GM12872 (cell line): Measurements from ENCODE around the gene ALS2.

Source experiments
- TF ChIP-seq, protein P1 (sequence below): IDR thresholded peaks from 3 replicates; pipeline ENCODE4 v1.5.1; 2011; ENCODE audit warnings: low read depth, mild to moderate bottlenecking, low read length, moderate library complexity; ENCODE audit not compliant: insufficient read depth

Gene ALS2

DNA sequence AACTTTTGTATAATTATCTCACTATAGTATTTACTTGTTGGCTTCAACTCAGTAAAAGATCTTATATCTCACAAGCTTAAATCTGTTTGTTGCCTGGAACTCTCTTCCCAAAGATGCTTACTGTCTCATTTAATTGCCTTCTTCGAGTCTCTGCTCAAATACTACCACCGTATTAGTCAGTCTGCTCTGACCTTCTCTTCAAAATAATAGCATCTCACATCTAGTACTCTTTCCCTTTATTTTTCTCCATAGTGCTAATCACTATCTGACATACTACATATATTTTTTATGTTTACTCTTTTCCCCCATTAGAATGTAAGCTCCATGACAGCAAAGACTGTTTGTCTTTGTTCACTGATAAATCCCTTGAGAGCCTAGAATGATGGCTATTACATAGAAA lies 71.7 kb downstream of the ALS2 start:
- TF ChIP-seq, protein P1, sequence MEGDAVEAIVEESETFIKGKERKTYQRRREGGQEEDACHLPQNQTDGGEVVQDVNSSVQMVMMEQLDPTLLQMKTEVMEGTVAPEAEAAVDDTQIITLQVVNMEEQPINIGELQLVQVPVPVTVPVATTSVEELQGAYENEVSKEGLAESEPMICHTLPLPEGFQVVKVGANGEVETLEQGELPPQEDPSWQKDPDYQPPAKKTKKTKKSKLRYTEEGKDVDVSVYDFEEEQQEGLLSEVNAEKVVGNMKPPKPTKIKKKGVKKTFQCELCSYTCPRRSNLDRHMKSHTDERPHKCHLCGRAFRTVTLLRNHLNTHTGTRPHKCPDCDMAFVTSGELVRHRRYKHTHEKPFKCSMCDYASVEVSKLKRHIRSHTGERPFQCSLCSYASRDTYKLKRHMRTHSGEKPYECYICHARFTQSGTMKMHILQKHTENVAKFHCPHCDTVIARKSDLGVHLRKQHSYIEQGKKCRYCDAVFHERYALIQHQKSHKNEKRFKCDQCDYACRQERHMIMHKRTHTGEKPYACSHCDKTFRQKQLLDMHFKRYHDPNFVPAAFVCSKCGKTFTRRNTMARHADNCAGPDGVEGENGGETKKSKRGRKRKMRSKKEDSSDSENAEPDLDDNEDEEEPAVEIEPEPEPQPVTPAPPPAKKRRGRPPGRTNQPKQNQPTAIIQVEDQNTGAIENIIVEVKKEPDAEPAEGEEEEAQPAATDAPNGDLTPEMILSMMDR = no peak

DNA sequence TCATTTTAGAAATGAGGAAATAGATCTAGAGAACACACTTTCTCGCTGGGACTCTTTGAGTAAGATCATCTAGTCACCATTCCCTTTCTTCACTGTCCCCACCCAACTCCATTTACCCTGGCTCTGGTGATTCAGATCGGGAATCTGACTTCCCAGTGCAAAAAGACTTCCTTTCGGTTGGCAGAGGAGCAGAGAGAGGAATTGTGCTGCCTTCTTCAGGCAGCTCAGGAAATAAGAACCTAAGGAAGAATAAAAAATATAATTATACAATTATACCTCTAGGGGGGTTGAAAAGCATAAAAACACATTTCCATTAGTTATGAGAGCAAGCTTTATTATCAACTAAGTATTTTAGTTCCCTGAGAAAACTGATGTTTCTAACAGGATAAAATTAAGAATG lies 73.0 kb downstream of the ALS2 start:
- TF ChIP-seq, protein P1 = no peak

DNA sequence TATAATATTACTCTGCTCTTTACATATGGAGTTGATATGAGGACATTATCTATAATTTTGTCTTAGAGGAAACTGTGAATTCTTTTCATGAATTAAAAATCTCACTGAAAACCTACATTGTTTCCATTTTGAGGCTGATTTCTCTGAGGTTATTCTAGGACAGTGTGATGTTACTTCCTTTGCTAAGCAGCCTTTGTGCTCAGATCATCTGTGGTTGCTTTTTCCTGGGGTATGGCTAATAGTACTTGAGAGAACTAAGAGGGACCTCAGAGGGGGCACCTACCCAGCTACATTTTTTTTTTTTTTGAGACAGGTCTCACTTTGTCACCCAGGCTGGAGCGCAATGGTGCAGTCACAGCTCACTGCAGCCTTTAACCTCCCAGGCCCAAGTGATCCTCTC lies 73.6 kb downstream of the ALS2 start:
- TF ChIP-seq, protein P1 = no peak

DNA sequence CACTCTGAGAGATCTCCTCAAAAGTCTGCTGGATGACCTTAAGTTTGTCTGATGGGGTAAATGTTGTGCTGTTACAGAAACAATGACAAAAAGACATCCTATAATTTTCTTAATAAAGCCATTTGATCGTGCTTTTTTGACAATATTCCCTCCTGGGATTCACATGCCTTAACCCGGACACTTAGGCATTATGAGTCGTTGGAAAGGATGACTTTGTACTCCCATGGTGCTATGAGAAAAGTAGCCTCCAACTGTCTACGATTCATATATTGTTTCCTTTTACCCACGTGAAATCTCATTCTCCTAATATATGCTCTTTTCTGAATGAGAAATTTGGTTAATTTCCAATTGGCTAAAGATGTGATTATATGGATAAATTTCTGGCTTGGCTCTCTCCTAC lies 76.2 kb downstream of the ALS2 start:
- TF ChIP-seq, protein P1 = no peak

DNA sequence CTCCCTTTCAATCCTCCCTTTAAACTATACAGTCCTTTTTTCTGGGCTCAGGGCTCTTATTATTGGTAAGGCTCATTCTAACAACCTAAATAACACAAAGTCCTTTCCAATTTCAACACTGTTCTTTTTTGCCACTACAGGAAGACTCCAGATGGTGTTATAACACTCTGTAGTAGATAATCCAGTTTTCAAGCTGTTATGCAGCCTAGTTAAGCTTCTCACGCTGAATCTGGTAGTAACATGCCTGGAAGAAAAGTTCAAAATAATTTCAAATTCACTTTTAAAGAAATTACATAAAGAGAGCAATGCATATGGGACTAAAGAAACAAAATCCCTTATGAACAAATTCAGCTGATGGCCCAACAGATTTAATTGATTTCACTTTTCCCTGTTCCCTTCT lies 79.1 kb downstream of the ALS2 start:
- TF ChIP-seq, protein P1 = no peak

DNA sequence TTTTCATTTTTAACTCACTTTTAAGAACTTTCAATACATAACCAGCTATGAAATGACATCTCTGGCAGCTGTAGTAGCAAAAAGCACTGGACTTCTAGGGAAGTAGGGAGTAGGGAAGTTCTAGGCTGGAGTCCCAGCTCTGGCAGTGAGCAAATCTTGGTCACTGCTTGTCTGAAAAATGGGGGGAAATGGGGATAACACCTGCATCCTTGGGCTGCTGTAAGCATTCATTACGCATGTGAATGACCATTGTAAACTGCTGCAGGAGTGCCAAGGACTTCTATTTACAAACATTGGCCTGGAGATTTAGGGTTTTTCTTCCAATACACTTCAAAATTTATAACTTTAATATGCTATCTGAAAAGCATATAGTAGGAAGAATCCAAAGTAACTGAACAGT lies 81.3 kb downstream of the ALS2 start:
- TF ChIP-seq, protein P1 = no peak

DNA sequence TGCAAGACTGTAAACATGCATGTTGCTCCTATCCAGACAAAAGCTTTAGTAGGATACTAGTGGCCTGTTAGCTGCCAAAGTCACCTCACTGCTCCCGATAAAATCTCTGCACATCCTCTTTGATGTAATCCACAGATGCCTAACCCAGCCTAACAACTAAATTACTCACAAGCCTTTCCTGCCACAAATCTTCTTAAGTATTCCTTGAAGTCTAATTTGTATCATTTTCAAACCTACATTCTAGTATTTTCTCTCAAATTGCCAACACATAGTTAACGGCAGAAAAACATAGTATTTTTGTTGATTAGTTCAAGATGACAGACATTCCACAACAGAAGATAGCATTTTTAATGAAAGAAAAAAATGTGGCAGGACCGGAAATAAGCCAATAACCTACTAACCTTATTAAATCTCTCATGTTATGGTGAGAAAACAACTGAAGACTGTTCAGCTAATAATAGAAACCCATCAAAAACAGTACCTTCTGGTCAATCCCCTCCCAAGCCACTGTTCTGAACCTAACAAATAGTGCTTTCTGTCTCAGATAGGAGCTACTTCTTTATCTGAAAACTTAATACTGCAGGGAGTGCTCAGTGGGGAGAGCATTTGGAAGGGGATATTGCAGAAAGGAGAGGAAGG lies 82.0 kb downstream of the ALS2 start, which contains the start of gene MPP4:
MPP4 (minus strand) TSS at position 57 of the 639 bp plus-strand sequence. CDS start 4,690 bp downstream, outside the sequence.
- TF ChIP-seq, protein P1 = no peak
